Right lobe of liver (tissue), 6 donors: ENCODE results near the gene LCLAT1. TPM values are rescaled to one million over a fixed set of nuclear protein-coding genes. Genes with fewer than 3 reads are reported as not detected.

ENCODE experiments used
- ATAC-seq, 4 donors: fragments of 200-7000 bp; cut with Tn5 transposase; one replicate each; pipeline ENCODE4 v1.9.1; 2020; ENCODE audit warnings: mild to moderate bottlenecking in 4 of 4, moderate library complexity in 4 of 4
- DNase-seq, 3 donors: peaks; one replicate each; pipeline ENCODE4 v3.0.0-alpha.2; 2020
- H3K27ac ChIP-seq, 3 donors: fragments of 200-600 bp; one replicate each; pipeline ENCODE4 v1.8.0; 2022
- H3K27me3 ChIP-seq, 2 donors: fragments of 200-600 bp; one replicate each; pipeline ENCODE4 v1.8.0; 2022
- H3K36me3 ChIP-seq, 4 donors: fragments of 200-600 bp; sonication (generic) in 1 of 4; one replicate each; pipeline versions ENCODE4 v1.5.1 to v1.8.0; 2017 to 2022; ENCODE audit warnings: control low read depth in 1 of 4
- H3K4me1 ChIP-seq, 4 donors: fragments of 200-600 bp; sonication (generic) in 1 of 4; one replicate each; pipeline versions ENCODE4 v1.5.1 to v1.8.0; 2017 to 2022; ENCODE audit warnings: control low read depth in 1 of 4
- H3K4me3 ChIP-seq, 3 donors: fragments of 200-600 bp; one replicate each; pipeline ENCODE4 v1.8.0; 2022
- H3K9me3 ChIP-seq, 4 donors: fragments of 200-600 bp; sonication (generic) in 1 of 4; one replicate each; pipeline versions ENCODE4 v1.5.1 to v1.8.0; 2017 to 2022; ENCODE audit warnings: control low read depth in 1 of 4
- CTCF ChIP-seq, 4 donors: fragments of 200-600 bp in 3 of 4; fragments of 450-650 bp in 1 of 4; IDR thresholded peaks; one replicate each; pipeline versions ENCODE4 v1.5.1 to v1.8.0; 2016 to 2022; ENCODE audit warnings: antibody characterized with exemption in 4 of 4, mild to moderate bottlenecking in 2 of 4
- POLR2A ChIP-seq: fragments of 450-650 bp; IDR thresholded peaks from one replicate; pipeline ENCODE4 v1.6.1; 2017; ENCODE audit warnings: antibody characterized with exemption, mild to moderate bottlenecking
- WGBS: methylation state at CpG from one replicate; pipeline ENCODE4 v1.1.6; 2018; ENCODE audit warnings: low coverage, low lambda C conversion rate; ENCODE audit not compliant: insufficient coverage; ENCODE audit errors: missing lambda C conversion rate; 5-methylcytosine and 5-hydroxymethylcytosine counted together
- intact Hi-C, 2 donors: fragments of 100-400 bp; cut with DNase I; formaldehyde crosslinking; loops; one replicate each; pipeline versions ENCODE4 v1.11.2 to v1.14.1; 2022
- total RNA-seq, 6 experiments: library from RNA; depleted of rRNA in 2 of 6; stranded (reverse); fragments of >200 nt in 2 of 6; fragmentation: NEBNext Ultra II Directional in 3 of 6; extraction: Animal tissue kit (Norgen Biotek cat#: 25700) in 3 of 6; gene quantifications; one replicate each; pipeline versions ENCODE4 v1.1.0 to v1.2.4, GENCODE V29; 2016 to 2023
- donor health status: DM: no; HTN: yes; CAD: no.
- donor health status: DM: no; HTN: no; CAD: no.
- donor health status: DM: no; HTN: no; CAD: no.
- donor health status: DM: no; HTN: yes; CAD: no.
- donor health status: DM: no; HTN: yes; CAD: no.

LCLAT1 gene
- total RNA-seq, 6 experiments from 2014 or later: 11.1 to 14.0 (median 12.0) TPM

GRCh38 chr2:30448308-30448707 is 1.3 kb downstream of the LCLAT1 start:
- 48% methylated on average over 4 of the region's 4 CpGs for WGBS

GRCh38 chr2:30448866-30449265 is 1.8 kb downstream of the LCLAT1 start:
- Histone ChIP-seq H3K27ac (no peak overlapping the region), H3K4me1 (peaks cover 0 to 19% (median 7%) of the 10 kb centered on the region in 4 donors), H3K4me3 (no peak overlapping the region), H3K36me3 (no peaks in the 10 kb centered on the region), H3K27me3 (no peaks in the 10 kb centered on the region), H3K9me3 (no peaks in the 10 kb centered on the region)
- intact Hi-C loops: no loop called here
- 89% methylated on average over 2 of the region's 2 CpGs for WGBS
- no peak for ATAC-seq
- TF ChIP-seq POLR2A (no peak), CTCF (IDR thresholded peaks at IDR 0.05) (no peak)
- DNase-seq: no peak

More at GRCh38 chr2:30448308-30448707, 1.3 kb downstream of the LCLAT1 start:
- ATAC-seq (no peak), DNase-seq (no peak)
- Histone ChIP-seq H3K4me1 (peaks cover 0 to 16% (median 7%) of the 10 kb centered on the region in 4 donors), H3K27me3 (no peaks in the 10 kb centered on the region), H3K27ac (no peak overlapping the region), H3K36me3 (no peaks in the 10 kb centered on the region), H3K4me3 (no peak overlapping the region), H3K9me3 (no peaks in the 10 kb centered on the region)
- intact Hi-C loops: no loop called here
- TF ChIP-seq POLR2A: no peak
- no peak for TF ChIP-seq CTCF (IDR thresholded peaks at IDR 0.05)

- Histone ChIP-seq H3K9me3 (no peaks in the 10 kb centered on the region), H3K27ac (peak overlapping the region in 1 of 3 donors; percentile 51), H3K36me3 (no peaks in the 10 kb centered on the region), H3K4me3 (no peak overlapping the region), H3K27me3 (no peaks in the 10 kb centered on the region), H3K4me1 (peaks cover 0 to 23% (median 7%) of the 10 kb centered on the region in 4 donors)
- WGBS: 38% methylated on average over 1 of the region's 1 CpG
- TF ChIP-seq POLR2A (no peak), CTCF (IDR thresholded peaks at IDR 0.05) (no peak)
- intact Hi-C loops: no loop called here
- ATAC-seq (peak; percentile 59 to 79 (median 74)), DNase-seq (peak in 1 of 3 donors; percentile 66)
Observed at GRCh38 chr2:30450025-30450424, 3.0 kb downstream of the LCLAT1 start.

- Histone ChIP-seq H3K4me3 (no peak overlapping the region), H3K27me3 (no peaks in the 10 kb centered on the region), H3K9me3 (no peaks in the 10 kb centered on the region), H3K27ac (no peak overlapping the region), H3K4me1 (peaks cover 0 to 34% (median 7%) of the 10 kb centered on the region in 4 donors), H3K36me3 (no peaks in the 10 kb centered on the region)
- ATAC-seq (peak in 2 of 4 donors; percentile 22), DNase-seq (no peak)
- TF ChIP-seq POLR2A (no peak), CTCF (IDR thresholded peaks at IDR 0.05) (no peak)
- intact Hi-C loops: no loop called here
- 42% methylated on average over 5 of the region's 5 CpGs for whole genome bisulfite sequencing
Observed at GRCh38 chr2:30453498-30453897, 6.5 kb downstream of the LCLAT1 start.

- H3K27ac ChIP-seq: no peak overlapping the region
- TF ChIP-seq CTCF (IDR thresholded peaks at IDR 0.05) (no peak), POLR2A (no peak)
- no peaks in the 10 kb centered on the region for H3K9me3 ChIP-seq
- ATAC-seq (no peak), DNase-seq (no peak)
- H3K4me3 ChIP-seq: no peak overlapping the region
- 90% methylated on average over 6 of the region's 6 CpGs for WGBS
- intact Hi-C loops: no loop called here
- peaks cover 0 to 23% (median 6%) of the 10 kb centered on the region in 4 donors for H3K4me1 ChIP-seq
- H3K36me3 ChIP-seq: no peaks in the 10 kb centered on the region
- no peaks in the 10 kb centered on the region for H3K27me3 ChIP-seq
Observed at GRCh38 chr2:30454571-30454970, 7.5 kb downstream of the LCLAT1 start.
